SH-SY5Y (cell line): ENCODE data around the gene HMX3.

Experiments used
- GATA2 ChIP-seq: IDR thresholded peaks from 2 replicates; pipeline ENCODE4 v1.6.1; 2011; ENCODE audit warnings: mild to moderate bottlenecking, low read depth, low read length
- GATA3 ChIP-seq: IDR thresholded peaks from 2 replicates; pipeline ENCODE4 v1.6.1; 2011; ENCODE audit warnings: low read depth, mild to moderate bottlenecking, low read length, moderate library complexity

DNA sequence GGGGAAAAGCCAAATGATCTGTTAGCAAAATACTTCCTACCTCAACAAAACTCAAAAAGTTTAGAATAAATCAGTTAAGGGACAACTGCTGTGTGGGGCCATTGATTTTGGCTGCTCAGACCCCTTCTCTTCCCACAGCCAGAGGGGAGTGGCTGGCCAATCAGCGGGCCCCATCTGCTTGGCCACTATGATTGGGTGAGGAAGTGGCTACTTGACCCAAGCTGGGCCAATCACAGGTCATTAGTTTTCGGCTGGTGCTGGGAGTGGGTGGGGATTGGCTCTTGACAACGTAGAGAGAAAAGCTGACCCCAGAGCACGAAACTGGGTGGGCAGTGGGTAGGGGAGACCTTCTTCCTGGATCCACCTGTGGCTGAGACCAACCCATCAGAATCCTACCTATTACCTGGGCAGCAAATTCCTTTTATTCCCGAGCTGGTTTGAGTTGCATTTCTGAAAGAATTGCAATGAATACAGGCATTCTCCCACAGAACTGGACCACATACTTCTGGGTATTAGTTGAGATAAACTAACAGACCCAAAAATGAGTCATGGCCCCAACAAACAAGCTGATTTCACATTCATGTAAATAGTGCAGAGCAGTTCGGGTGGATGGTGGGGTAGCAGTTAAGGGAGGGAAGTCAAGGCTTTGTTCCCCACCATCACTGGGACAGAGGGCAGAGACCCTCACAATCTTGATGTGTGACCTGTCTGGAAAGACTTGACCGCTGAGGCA lies 35.6 kb upstream of the HMX3 start:
- TF ChIP-seq GATA2 (no peak), GATA3 (no peak)
